HG02981 (cell line): ENCODE results near the gene FGD6.
"Not testable (repeated sequence)": the region's sequence is repeated elsewhere in the genome, so short reads cannot be mapped to it uniquely, and the experiment has no call there.

Source experiments
- ATAC-seq: cut with Tn5 transposase; IDR thresholded peaks from one replicate; pipeline ENCODE4 v1.9.1; 2021; ENCODE audit warnings: mild to moderate bottlenecking, moderate library complexity; ENCODE audit not compliant: unreplicated experiment

FGD6 gene

DNA sequence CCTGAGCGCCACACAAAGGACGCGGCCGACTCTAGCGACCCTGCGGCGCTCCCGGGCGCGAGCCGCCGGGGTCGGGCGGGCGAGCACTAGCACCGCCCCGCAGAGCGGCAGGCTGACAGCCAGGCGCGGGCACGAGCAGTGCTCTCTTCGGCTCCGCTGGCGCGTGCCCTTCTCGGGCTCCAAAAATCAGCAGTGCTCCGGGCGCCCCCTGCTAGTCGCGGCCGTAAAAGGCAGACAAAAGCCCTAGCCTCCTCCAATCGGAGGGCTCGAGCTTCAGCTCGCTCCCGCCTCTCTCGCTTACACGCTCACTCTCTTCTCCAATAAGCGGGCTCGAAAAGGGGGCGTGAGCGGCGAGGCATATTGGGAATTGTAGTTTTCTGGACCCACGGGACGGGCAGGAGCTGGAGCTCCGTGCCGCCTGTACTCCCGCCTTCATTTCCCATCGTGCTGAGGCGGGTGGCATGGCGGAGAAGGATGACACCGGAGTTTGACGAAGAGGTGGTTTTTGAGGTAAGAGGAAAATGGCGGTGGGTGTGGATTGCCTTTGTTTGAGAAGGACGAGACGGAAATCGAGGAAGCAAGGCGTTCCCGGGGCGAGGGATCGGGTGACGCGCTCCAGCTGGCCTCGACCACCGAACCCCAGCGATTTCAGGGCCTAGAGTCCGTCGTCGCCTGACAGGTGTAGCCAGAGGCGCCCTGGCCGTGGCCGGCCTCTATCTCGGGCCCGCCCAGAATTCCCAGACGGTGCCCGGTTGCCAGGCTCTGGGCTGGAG lies at the start of gene FGD6, which contains the start of gene VEZT:
FGD6 (minus strand) TSS at position 91 of the 773 bp plus-strand sequence. CDS start 227 bp downstream, outside the sequence.
VEZT (plus strand) TSS at position 431 of the 773 bp plus-strand sequence; CDS start at position 475, 44 bp downstream.
- ATAC-seq, result peak; percentile 93

DNA sequence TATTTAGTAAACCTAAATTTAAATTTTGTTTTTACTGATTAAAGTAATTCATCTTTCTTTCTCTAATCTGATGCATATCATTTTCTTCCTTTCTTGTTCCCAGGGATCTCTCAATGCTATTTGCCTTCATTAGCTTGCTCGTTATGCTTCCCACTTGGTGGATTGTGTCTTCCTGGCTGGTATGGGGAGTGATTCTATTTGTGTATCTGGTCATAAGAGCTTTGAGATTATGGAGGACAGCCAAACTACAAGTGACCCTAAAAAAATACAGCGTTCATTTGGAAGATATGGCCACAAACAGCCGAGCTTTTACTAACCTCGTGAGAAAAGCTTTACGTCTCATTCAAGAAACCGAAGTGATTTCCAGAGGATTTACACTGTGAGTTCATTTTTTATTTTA lies 49.0 kb upstream of the FGD6 start:
- no peak for ATAC-seq

DNA sequence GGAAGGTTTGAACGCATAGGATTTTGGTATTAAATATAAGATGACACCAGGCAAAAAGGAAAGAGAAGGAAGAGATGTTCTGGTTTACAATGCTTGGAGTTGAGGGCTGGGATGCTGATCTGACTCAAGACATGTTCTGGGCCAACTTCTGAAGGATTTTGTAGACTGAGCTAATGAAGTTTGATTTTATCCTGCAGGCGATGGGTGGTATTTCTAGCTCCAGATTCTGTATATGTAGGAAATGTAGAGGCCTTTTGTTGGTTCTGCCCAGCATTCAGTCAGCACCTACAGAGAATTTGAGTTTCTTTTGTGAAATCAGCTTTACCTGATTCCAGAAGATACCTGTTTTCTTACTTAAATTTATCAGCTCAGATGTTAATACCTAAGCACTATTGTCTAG lies 48.5 kb upstream of the FGD6 start:
- ATAC-seq, result no peak

DNA sequence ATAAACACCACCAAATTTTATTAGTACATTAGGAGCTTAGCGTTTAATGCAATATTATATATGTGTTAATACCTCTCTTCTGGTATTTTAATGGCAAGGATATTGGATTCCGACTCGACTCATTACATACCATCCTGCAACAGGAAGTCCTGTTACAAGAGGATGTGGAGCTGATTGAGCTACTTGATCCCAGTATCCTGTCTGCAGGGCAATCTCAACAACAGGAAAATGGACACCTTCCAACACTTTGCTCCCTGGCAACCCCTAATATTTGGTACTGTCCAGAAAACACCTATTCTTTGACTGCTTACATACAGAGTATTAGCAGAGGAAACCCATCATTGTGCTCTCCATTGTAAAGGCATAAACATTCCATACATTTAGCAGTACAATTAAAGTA lies 45.5 kb upstream of the FGD6 start:
- no peak for ATAC-seq

DNA sequence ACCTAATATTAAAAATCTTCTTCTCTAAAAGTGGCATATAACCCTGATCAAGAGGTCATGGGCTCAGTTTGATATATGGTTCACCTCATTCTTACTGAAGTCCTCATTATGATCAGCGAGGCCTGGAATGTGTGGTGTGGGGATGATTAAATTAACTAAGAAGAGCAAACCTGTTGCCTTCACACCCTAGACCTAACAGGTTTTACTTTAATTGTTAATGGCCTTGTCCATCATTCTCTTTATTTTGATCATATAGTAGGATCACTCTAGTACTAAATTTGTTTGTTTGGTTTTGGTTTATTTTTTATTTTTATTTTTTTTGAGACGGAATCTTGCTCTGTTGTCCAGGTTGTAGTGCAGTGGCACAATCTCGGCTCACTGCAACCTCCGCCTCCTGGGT lies 43.8 kb upstream of the FGD6 start:
- no peak for ATAC-seq

DNA sequence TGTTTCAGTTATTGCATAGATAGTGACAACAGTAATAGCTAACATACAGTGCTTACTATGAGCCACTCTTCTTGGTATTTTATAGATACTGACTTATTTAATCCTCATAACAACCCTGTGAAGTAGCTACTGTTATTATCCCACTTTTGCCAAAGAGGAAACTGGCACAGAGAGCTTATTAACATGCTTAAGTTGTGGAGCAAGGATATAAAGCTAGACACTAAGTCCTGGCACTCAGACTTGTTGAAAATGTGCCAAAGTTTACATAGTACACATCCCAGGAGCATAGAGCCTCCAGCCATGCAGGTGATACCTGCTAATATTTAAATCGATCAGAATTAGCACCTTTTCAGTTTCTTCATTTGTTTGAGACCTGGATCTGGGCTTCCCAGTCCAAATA lies 42.1 kb upstream of the FGD6 start:
- no peak for ATAC-seq

DNA sequence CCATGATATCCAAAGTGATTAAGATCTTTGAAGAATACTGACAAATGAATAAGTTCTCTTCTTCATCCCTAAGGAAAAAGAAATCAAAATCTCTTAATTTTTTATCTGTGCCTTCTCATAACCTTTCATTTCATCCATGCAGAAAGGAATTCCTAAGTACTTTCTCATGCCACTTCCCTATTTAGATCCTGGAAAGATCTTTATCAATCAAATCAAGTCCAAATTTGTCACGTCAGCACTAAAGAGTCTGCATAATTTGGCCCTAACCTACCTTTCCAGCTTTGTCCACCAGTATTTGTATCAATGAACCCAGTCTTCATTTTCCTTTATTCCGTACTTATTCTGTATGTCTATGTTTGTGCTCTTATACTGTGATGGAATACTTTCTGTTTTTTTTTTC lies 41.5 kb upstream of the FGD6 start:
- ATAC-seq, result no peak

DNA sequence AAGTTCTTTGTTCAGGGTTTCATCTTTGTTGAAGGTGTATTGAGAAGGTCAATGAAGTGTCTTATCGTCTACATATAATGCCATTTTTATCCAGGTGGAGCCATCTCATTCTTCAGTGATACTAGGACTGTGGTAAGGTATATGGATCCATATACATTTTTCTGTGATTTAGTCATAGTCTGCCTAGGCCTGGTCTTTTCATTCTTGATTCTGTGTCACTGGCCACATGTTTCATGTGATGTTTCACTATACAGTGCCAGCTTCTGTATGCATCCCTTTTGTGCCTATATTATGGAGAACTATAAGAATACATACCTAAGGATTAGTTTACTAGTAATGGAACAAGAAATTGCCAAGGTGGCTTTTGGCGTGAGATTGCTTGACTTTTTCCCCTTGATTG lies 40.9 kb upstream of the FGD6 start:
- ATAC-seq, result no peak

DNA sequence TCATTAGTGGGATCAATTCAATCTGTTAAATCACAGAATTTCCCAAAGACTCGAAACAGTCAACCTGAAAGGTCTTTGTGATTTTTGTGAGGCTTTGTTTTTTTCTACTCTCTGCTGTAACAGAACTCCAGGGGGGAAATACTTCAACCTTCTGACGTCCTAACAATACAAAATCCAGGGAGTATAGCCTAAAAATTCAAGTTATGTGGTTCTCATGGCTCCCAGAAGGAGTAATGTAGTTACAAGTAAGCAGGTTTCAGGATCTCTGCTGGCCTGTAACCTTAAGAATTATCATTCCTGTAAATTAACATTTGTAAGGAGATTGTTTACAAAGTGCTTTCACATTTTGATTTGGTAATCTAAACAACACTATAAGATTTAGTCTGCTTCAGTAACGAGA lies 40.3 kb upstream of the FGD6 start:
- ATAC-seq, result no peak

DNA sequence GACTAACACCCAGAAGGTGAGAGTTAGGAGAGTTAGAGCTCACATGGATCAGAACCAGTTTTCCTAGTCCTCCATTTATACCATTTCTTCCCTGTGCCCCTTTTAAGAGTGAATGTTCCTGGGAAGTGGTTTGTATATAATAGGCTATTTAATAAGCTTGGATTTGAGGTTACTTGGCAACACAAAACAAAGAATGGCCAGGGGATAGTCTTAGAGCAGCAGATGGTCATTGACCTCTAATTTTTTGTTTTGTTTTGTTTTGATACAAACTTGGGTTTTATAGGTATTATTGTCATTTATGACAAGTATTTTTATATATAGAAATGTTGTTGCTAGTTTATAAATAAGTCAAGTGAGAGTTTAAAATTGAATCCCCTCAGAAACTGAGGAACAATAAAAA lies 36.1 kb upstream of the FGD6 start:
- ATAC-seq, result no peak

DNA sequence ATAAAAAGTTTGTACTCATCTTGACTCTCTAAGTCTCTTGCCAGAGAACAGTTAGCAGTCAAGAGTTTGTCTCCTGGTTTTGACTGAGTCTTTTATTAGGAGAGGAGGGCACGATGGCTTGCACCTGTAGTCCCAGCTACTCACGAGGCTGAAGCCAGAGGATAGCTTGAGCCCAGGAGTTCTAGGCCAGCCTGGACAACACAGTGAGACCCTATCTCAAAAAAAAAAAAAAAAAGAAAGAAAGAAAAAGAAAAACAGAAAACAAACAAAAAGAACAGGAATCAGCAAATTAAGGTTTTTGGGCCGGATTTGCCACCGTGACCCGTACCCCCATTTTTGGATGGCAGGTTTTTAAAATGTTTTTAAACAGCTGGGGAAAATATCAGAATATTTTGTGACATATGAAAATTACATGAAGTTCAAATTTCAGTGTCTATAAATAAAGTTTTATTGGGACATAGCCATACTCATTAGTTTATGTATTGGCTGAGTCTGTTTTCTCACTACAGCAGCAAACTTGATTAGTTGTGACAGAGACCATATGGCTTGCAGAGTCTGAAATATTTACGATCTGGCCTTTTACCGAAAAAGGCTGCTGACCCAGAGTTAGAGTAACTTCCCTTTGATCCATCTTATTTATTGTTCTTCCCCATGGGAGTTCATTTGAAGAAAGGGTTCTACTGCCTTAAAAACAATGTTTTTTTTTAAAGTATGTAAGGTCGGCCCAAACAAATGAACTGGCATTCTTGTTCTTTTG lies 31.5 kb upstream of the FGD6 start:
- ATAC-seq, result no peak

DNA sequence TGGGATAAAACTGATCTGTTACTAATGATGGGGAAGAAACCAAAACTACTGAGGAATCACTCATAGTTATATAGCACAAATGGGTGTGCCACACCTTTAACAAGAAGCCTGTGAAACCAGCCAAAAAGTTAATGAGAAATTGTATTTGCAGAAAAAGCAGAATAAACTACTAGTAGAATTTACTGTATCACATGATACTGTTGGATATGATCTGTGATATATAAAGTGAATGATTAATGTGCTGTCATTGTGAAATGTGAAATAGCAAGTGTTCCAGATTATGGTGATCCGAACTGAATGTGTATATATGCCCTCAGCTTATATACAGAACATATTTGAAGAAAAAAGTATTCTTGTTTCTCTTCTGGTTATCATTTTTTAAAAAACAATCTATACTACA lies 30.8 kb upstream of the FGD6 start:
- ATAC-seq, result no peak

DNA sequence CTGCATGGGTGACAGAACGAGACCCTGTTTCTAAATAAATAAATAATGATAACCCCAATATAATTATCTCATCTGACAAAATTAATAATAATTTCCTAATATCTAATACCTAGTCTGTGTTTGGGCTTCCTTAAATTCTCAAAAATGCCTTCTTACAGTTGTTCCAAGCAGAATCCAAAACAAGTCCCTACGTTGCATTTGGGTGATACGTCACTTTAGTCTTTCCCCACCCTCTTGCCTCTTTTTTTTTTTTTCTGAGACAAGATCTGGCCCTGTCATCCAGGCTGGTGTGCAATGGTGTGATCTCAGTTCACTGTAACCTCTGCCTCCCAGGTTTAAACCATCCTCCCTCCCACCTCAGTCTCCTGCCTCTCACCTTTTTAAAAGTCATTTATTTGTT lies 27.1 kb upstream of the FGD6 start:
- ATAC-seq, result no peak

DNA sequence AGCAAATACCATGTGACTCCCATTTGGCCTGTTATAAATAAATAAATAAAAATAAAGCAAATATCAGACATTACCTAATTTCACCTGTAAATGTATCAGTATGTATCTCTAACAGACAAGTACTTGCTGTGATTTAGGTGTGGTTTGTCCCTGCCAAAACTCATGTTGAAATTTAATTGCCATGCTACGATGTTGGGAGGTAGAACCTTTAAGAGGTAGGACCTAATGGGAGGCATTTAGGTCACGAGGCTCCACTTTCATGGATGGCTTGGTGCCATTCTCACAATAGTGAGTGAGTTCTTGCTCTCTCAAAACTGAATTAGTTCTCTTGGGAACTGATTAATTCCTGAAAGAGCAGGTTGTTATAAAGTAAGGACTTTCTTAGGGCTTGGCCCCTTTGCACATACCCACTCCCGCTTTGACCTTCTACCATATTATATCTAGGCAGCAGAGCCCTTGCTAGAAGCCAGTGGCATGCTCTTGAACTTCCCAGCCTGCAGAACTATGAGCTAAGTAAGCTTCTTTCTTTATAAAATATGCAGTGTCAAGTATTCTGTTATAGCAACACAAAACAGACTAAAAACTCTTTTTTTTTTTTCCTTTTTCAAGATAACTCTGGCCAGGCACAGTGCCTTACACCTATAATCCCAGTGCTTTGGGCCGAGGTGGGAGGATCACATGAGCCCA lies 26.4 kb upstream of the FGD6 start:
- ATAC-seq, result no peak

DNA sequence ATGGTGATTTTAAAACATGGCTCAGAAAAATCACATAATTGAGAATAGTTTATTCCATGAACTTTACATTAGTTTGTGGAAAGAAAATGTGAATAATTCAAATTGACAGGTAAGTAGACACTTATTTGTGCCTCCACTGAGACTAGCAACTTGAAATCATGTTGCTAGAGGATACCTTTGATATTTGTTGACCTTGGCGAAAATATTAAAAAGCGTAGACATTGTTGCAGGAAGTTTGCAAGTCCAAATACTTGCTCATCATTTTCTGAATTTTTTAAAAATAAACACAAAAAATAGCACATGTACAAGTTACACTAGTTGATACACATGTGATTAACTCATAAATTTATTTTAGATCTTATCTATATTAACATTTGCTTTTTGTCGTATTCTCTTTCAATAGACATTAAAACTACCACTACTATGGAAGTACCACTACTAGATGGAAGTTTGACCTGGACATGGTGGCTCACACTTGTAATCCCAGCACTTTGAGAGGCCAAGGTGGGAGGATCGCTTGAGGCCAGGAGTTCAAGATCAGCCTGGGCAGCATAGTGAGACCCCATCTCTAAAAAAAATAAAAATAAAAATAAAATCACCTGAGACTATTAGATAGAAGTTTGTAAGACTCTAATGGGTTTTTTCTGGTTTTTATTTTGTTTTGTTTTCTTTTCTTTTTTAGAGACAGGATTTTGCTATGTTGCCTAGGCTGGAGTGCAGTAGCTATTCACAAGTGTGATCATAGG lies 24.7 kb upstream of the FGD6 start:
- no peak for ATAC-seq

DNA sequence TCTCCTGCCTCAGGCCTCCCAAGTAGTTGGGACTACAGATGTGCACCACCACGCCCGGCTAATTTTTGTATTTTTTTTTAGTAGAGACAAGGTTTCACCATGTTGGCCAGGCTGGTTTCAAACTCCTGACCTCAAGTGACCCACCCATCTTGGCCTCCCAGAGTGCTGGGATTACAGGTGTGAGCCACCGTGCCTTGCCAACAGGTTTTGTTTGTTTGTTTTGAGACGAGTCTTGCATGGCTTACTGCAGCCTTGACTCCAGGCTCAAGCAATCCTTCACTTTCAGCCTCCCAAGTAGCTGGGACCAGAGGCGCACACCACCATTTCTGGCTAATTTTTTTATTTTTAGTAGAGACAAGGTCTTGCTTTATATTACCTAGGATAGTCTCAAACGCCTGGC lies 23.9 kb upstream of the FGD6 start:
- ATAC-seq, result not testable (repeated sequence)

DNA sequence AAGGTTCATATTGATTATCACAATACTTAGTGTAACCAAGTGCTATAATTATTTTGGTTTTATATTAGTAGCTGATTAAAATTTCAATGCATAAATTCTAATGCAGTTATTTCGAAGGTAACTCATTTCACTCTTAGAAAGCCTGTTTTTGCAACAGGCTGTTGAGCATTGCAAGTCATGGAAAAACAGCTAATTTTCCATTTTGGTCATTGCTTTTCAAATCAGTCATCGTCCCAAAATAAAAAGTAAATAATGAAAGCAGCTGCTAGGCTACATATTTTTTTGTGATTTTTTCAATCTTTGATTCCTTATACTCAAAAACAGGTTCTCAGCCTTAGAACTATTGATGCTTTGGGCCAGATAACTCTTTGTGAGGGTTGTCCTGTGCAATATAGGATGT lies 23.3 kb upstream of the FGD6 start:
- ATAC-seq, result no peak

DNA sequence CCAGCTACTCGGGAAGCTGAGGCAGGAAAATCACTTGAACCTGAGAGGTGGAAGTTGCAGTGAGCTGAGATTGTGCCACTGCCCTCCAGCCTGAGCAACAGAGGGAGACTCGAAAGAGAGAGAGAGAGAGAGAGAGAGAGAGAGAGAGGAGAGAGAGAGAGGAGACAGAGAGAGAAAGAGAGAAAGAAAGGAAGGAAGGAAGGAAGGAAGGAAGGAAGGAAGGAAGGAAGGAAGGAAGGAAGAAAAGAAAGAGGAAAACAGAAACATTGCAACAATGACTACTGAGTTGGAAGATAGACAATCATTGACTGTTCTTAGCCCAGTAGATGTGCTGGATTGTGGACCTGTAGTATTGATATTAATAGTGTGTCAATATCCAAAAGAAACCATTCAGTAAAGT lies 22.6 kb upstream of the FGD6 start:
- ATAC-seq, result not testable (repeated sequence)

DNA sequence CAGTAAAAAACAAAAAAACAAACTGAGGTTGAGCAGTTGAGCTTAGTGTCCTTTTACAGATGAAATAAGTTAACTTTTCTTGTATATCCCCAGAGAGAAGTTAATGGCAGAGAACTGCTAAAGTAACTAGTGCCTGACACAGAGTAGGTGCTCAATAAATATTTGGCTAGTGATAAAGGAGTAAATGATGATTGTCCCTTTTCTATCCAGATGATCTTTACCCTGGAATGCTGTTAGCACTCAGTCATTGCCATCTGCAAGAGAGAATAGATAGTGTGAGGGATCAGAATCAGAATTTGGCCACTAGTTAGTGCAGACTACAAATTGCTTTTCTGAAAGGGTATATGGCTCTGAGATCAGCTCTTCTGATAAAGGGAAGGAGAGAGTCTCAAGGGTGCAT lies 21.9 kb upstream of the FGD6 start:
- ATAC-seq, result no peak

DNA sequence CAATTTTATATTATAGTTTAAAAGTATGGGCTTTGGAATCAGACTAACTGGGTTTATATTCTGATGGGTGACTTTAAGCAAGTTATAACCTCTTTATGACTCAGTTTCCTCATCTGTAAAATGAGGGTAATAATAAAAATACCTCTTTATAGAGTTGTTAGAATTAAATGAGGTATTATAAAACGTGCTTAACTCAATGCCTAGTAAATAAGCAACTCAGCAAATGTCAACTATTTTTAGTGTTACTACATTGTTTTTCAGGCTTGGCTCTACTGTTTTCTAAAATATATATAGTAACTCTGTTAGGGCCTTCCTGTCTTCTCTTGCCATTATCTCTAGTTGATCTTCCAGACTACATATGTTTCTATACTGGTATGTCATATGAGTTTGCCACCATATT lies 20.9 kb upstream of the FGD6 start:
- no peak for ATAC-seq

DNA sequence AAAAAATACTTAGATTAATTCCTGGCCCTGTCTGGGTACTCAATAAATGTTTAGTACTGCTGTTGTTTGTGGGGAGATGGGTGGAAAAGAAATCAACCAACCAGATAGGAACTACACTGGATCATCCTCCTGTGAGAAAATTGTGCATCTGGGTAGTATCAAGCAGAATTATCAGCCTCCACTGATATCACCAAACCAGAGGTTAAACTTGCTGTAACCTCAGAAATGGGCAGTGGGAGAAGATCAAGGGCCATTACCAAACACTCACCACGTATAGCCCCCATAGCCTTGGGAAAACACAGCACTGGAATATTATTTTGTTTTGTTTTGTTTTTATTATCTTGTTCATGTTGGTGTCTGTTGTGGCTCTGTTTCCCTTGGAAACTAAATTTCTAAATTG lies 20.0 kb upstream of the FGD6 start:
- ATAC-seq, result no peak
